Measurements from ENCODE around the gene MTERF2.

DNA sequence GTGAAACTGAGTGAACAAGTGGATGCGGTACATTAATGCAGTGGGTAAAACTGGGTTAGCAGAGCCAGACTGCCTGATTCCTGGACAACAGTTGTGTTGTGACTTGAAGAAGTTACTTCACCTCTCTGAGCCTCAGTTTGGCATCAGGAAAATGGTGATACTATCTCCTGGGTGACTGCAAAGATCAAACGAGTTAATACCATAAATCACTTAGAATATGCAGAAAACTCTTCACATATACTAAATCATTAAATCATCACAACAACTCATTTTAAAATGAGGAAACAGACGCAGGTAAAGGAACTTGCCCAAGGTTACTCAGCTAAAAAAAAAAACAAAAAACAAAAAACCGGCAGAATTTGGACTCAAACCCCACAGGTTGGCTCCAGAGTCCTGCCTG lies 811 bp downstream of the MTERF2 start:
- TF ChIP-seq POLR2A (IDR thresholded peaks at IDR 0.05; ENCODE audit: low read depth), result no peak
- no peak for TF ChIP-seq POLR2AphosphoS5 (IDR thresholded peaks at IDR 0.05)
- TF ChIP-seq, protein P1, sequence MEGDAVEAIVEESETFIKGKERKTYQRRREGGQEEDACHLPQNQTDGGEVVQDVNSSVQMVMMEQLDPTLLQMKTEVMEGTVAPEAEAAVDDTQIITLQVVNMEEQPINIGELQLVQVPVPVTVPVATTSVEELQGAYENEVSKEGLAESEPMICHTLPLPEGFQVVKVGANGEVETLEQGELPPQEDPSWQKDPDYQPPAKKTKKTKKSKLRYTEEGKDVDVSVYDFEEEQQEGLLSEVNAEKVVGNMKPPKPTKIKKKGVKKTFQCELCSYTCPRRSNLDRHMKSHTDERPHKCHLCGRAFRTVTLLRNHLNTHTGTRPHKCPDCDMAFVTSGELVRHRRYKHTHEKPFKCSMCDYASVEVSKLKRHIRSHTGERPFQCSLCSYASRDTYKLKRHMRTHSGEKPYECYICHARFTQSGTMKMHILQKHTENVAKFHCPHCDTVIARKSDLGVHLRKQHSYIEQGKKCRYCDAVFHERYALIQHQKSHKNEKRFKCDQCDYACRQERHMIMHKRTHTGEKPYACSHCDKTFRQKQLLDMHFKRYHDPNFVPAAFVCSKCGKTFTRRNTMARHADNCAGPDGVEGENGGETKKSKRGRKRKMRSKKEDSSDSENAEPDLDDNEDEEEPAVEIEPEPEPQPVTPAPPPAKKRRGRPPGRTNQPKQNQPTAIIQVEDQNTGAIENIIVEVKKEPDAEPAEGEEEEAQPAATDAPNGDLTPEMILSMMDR (IDR thresholded peaks at IDR 0.05), result no peak
